Neural crest cell (in vitro differentiated cells): ENCODE results near the gene CREB3L4. TPM values are rescaled to one million over a fixed set of nuclear protein-coding genes. Genes with fewer than 3 reads are reported as not detected.
A peak's percentile ranks its signal among the peaks of the same experiment; 100 is the strongest.

Experiments used
- DNase-seq: peaks from one replicate; pipeline ENCODE4 v3.0.0; 2021; ENCODE audit warnings: low read depth, mixed read lengths, low spot score
- H3K27ac Mint-ChIP-seq: one replicate; pipeline ENCODE4 v1.8.0; 2021; ENCODE audit warnings: mild to moderate bottlenecking, mixed read lengths; ENCODE audit not compliant: unreplicated experiment
- H3K27me3 Mint-ChIP-seq: 2 replicates; pipeline ENCODE4 v1.8.0; 2021; ENCODE audit warnings: low read depth, mild to moderate bottlenecking, mixed read lengths
- H3K36me3 Mint-ChIP-seq: 2 replicates; pipeline ENCODE4 v1.8.0; 2021; ENCODE audit warnings: low read depth, mild to moderate bottlenecking, mixed read lengths
- H3K4me1 Mint-ChIP-seq: 2 replicates; pipeline ENCODE4 v1.8.0; 2021; ENCODE audit warnings: mixed read lengths
- H3K4me3 Mint-ChIP-seq: one replicate; pipeline ENCODE4 v1.8.0; 2021; ENCODE audit warnings: mild to moderate bottlenecking, mixed read lengths
- H3K9me3 Mint-ChIP-seq: 2 replicates; pipeline ENCODE4 v1.8.0; 2021; ENCODE audit warnings: mixed read lengths
- CTCF ChIP-seq: fragments of 200-600 bp; sonication (generic); conservative IDR thresholded peaks from 2 replicates; pipeline ENCODE4 v1.5.0; 2021; ENCODE audit warnings: antibody characterized with exemption, mild to moderate bottlenecking
- total RNA-seq: library from RNA; stranded (reverse); gene quantifications from 2 replicates; pipeline ENCODE4 v1.2.1, GENCODE V29; 2021

The CREB3L4 gene
- total RNA-seq, 1 donor from 2014 or later = 20.0 TPM

GRCh38 chr1:153963030-153963849 is 4.5 kb upstream of the CREB3L4 start, which contains the start of gene SLC39A1:
TSS of gene SLC39A1 (minus strand) at chr1:153963537. CDS start at chr1:153962715, 822 bp downstream.
- peaks cover 76% of the 10 kb centered on the region for H3K4me1 Mint-ChIP-seq
- peaks cover 2% of the 10 kb centered on the region for H3K36me3 Mint-ChIP-seq
- TF ChIP-seq CTCF = no peak
- no peaks in the 10 kb centered on the region for H3K27me3 Mint-ChIP-seq
- H3K4me3 Mint-ChIP-seq = peak within 1 kb of the TSS; percentile 88
- H3K27ac Mint-ChIP-seq = peak within 1 kb of the TSS; percentile 98
- no peaks in the 10 kb centered on the region for H3K9me3 Mint-ChIP-seq
- peak; percentile 99 for DNase-seq

- peak; percentile 22 for DNase-seq
- peak overlapping the region; percentile 88 for H3K4me3 Mint-ChIP-seq
- no peak for TF ChIP-seq CTCF
- H3K27me3 Mint-ChIP-seq = no peaks in the 10 kb centered on the region
- H3K9me3 Mint-ChIP-seq = no peaks in the 10 kb centered on the region
- H3K36me3 Mint-ChIP-seq = peaks cover 2% of the 10 kb centered on the region
- peak overlapping the region; percentile 98 for H3K27ac Mint-ChIP-seq
- peaks cover 76% of the 10 kb centered on the region for H3K4me1 Mint-ChIP-seq
These were observed 3.8 kb upstream of the CREB3L4 start for GRCh38 chr1:153963850-153964331.

GRCh38 chr1:153968000-153968363 is 280 bp downstream of the CREB3L4 start:
- peak; percentile 4 for TF ChIP-seq CTCF
- Mint-ChIP-seq H3K36me3 (peaks cover 2% of the 10 kb centered on the region), H3K4me1 (peaks cover 50% of the 10 kb centered on the region), H3K4me3 (peak overlapping the region; percentile 96), H3K27ac (peak overlapping the region; percentile 98), H3K27me3 (no peaks in the 10 kb centered on the region), H3K9me3 (no peaks in the 10 kb centered on the region)
- DNase-seq = no peak

GRCh38 chr1:153968408-153968807 is 706 bp downstream of the CREB3L4 start:
- Mint-ChIP-seq H3K4me3 (peak overlapping the region; percentile 96), H3K9me3 (no peaks in the 10 kb centered on the region), H3K27ac (peak overlapping the region; percentile 98), H3K4me1 (peaks cover 48% of the 10 kb centered on the region), H3K36me3 (peaks cover 2% of the 10 kb centered on the region), H3K27me3 (no peaks in the 10 kb centered on the region)
- no peak for DNase-seq
- no peak for TF ChIP-seq CTCF

- H3K36me3 Mint-ChIP-seq = peaks cover 3% of the 10 kb centered on the region
- TF ChIP-seq CTCF = no peak
- peak overlapping the region; percentile 96 for H3K4me3 Mint-ChIP-seq
- DNase-seq = no peak
- no peak overlapping the region for H3K27ac Mint-ChIP-seq
- peaks cover 42% of the 10 kb centered on the region for H3K4me1 Mint-ChIP-seq
- no peaks in the 10 kb centered on the region for H3K9me3 Mint-ChIP-seq
- H3K27me3 Mint-ChIP-seq = no peaks in the 10 kb centered on the region
These were observed 1.3 kb downstream of the CREB3L4 start for GRCh38 chr1:153968972-153969371.
